ENCODE results near the gene MAMLD1. TPM values are rescaled to one million over a fixed set of nuclear protein-coding genes. Genes with fewer than 3 reads are reported as not detected.

Gene MAMLD1, protein sequence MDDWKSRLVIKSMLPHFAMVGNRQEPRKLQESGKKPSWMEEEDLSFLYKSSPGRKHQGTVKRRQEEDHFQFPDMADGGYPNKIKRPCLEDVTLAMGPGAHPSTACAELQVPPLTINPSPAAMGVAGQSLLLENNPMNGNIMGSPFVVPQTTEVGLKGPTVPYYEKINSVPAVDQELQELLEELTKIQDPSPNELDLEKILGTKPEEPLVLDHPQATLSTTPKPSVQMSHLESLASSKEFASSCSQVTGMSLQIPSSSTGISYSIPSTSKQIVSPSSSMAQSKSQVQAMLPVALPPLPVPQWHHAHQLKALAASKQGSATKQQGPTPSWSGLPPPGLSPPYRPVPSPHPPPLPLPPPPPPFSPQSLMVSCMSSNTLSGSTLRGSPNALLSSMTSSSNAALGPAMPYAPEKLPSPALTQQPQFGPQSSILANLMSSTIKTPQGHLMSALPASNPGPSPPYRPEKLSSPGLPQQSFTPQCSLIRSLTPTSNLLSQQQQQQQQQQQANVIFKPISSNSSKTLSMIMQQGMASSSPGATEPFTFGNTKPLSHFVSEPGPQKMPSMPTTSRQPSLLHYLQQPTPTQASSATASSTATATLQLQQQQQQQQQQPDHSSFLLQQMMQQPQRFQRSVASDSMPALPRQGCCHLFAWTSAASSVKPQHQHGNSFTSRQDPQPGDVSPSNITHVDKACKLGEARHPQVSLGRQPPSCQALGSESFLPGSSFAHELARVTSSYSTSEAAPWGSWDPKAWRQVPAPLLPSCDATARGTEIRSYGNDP
- 6.2 to 7.1 TPM (median 6.4 TPM) in 5 replicates for total RNA-seq (2022; extraction: Qiagen RNA extraction)

GRCh38 chrX:150362599-150363481 lies at the start of gene MAMLD1:
MAMLD1 (plus strand) TSS chrX:150363317; CDS start chrX:150445517, 82,200 bp downstream.

Other genes with a start within 250 kb of the MAMLD1 start
- gene MTM1, start 205.3 kb downstream of the MAMLD1 start, total RNA-seq (2022; extraction: Qiagen RNA extraction): 4.5 to 8.2 TPM (median 5.6 TPM) in 5 replicates

Data from A549 treated with AZD2906 at 1 μM for 4 hours (cell line).